HCT116 (cell line): Measurements from ENCODE around the gene STK24. TPM values are rescaled to one million over a fixed set of nuclear protein-coding genes. Genes with fewer than 3 reads are reported as not detected.

Experiments
- ATAC-seq: fragments of 200-7000 bp; cut with Tn5 transposase; 2 replicates; pipeline ENCODE4 v1.9.1; 2020; ENCODE audit warnings: mild to moderate bottlenecking, moderate library complexity
- BruUV-seq: library from RNA; stranded (reverse); fragments of 400-500 nt; replicated peaks from 2 replicates; lab custom pipeline; 2021; lab: Mats Ljungman, UMichigan
- CTCF ChIA-PET: fragments of 300-600 bp; sonication (Branson Sonifier 250); formaldehyde crosslinking; loops from one replicate; lab custom pipeline; 2021; ENCODE audit warnings: antibody characterized with exemption; lab: Charles Lee
- POLR2A ChIA-PET: fragments of 300-600, 350-600 bp; sonication (Branson Sonifier 250); formaldehyde crosslinking; loops from one replicate; lab custom pipeline; 2021; ENCODE audit warnings: antibody characterized with exemption; lab: Charles Lee
- RAD21 ChIA-PET, 2 experiments: fragments of 300-600 bp; sonication (Branson Sonifier 250); formaldehyde crosslinking; loops; one replicate each; lab custom pipeline; 2023; ENCODE audit warnings: low total read pairs in 2 of 2; ENCODE audit not compliant: uncharacterized antibody in 2 of 2, unreplicated experiment in 2 of 2, low non-redundant PET in 1 of 2; lab: Charles Lee
- DNase-seq: peaks from one replicate; pipeline ENCODE4 v3.0.0-alpha.2; 2010; ENCODE audit warnings: low read depth, low spot score
- H2AFZ ChIP-seq: fragments of 200-600 bp; shearing (Covaris generic), sonication (generic); 2 replicates; pipeline ENCODE4 v1.6.1; 2017; ENCODE audit warnings: low read depth, mixed run types, mixed read lengths, antibody characterized with exemption, low read length; ENCODE audit not compliant: poor library complexity, severe bottlenecking
- H3K27ac ChIP-seq: 2 replicates; pipeline ENCODE4 v1.5.1; 2012; ENCODE audit warnings: low read depth, low read length
- H3K27me3 ChIP-seq: fragments of 200-600 bp; sonication (generic); 2 replicates; pipeline ENCODE4 v1.6.1; 2016; ENCODE audit warnings: mixed run types, low read length, mixed read lengths; ENCODE audit not compliant: insufficient read depth
- H3K36me3 ChIP-seq, 2 experiments: fragments of 200-500 bp in 1 of 2; fragments of 200-600 bp in 1 of 2; sonication (Bioruptor generic) in 1 of 2; sonication (generic) in 1 of 2; 2 replicates each; pipeline versions ENCODE4 v1.5.1 to v1.6.1; 2014 to 2016; ENCODE audit warnings: low read length in 2 of 2, inconsistent platforms in 1 of 2, mixed read lengths in 1 of 2, mixed run types in 1 of 2; ENCODE audit not compliant: insufficient read depth in 2 of 2, control insufficient read depth in 1 of 2
- H3K4me1 ChIP-seq, 2 experiments: fragments of 200-600 bp in 1 of 2; sonication (generic) in 1 of 2; 2 replicates each; pipeline versions ENCODE4 v1.5.1 to v1.6.1; 2012 to 2017; ENCODE audit warnings: low read length in 2 of 2, inconsistent platforms in 1 of 2, mild to moderate bottlenecking in 1 of 2, mixed read lengths in 1 of 2, mixed run types in 1 of 2, moderate library complexity in 1 of 2; ENCODE audit not compliant: insufficient read depth in 2 of 2, control insufficient read depth in 1 of 2
- H3K4me2 ChIP-seq: fragments of 200-600 bp; sonication (generic); 2 replicates; pipeline ENCODE4 v1.6.1; 2017; ENCODE audit warnings: mixed run types, low read length, mixed read lengths
- H3K4me3 ChIP-seq, 2 experiments: fragments of 200-600 bp in 1 of 2; sonication (generic) in 1 of 2; replicated peaks in 1 of 2; 2 replicates each; pipeline ENCODE4 v1.5.1; 2011 to 2016; ENCODE audit warnings: low read length in 2 of 2, control low read depth in 1 of 2, low read depth in 1 of 2, mild to moderate bottlenecking in 1 of 2, mixed read lengths in 1 of 2, mixed run types in 1 of 2
- H3K79me2 ChIP-seq: fragments of 200-600 bp; sonication (generic); 2 replicates; pipeline ENCODE4 v1.6.1; 2017; ENCODE audit warnings: mild to moderate bottlenecking, mixed run types, low read length, moderate library complexity, mixed read lengths; ENCODE audit not compliant: insufficient read depth
- H3K9ac ChIP-seq: fragments of 200-600 bp; sonication (generic); 2 replicates; pipeline ENCODE4 v1.6.1; 2016; ENCODE audit warnings: low read length, mixed read lengths
- H3K9me2 ChIP-seq: fragments of 200-600 bp; sonication (generic), shearing (Covaris generic); 2 replicates; pipeline ENCODE4 v1.6.1; 2017; ENCODE audit warnings: mixed run types, mild to moderate bottlenecking, moderate library complexity; ENCODE audit not compliant: insufficient read depth
- H3K9me3 ChIP-seq, 2 experiments: fragments of 200-500 bp in 1 of 2; fragments of 200-600 bp in 1 of 2; sonication (Bioruptor generic) in 1 of 2; sonication (generic) in 1 of 2; 2 replicates each; pipeline ENCODE4 v1.6.1; 2014 to 2017; ENCODE audit warnings: low read length in 2 of 2, mixed read lengths in 2 of 2, inconsistent platforms in 1 of 2, low read depth in 1 of 2, mild to moderate bottlenecking in 1 of 2, mixed run types in 1 of 2, moderate library complexity in 1 of 2; ENCODE audit not compliant: control insufficient read depth in 1 of 2, insufficient read depth in 1 of 2
- H4K20me1 ChIP-seq: fragments of 200-600 bp; sonication (generic), shearing (Covaris generic); 2 replicates; pipeline ENCODE4 v1.6.1; 2017; ENCODE audit warnings: mixed run types, mild to moderate bottlenecking, moderate library complexity; ENCODE audit not compliant: insufficient read depth
- ELF1 ChIP-seq: IDR thresholded peaks from 2 replicates; pipeline ENCODE4 v1.6.1; 2012; ENCODE audit warnings: low read depth, borderline replicate concordance
- EZH2phosphoT487 ChIP-seq: fragments of 200-600 bp; IDR thresholded peaks from 2 replicates; pipeline ENCODE4 v1.6.1; 2018; ENCODE audit warnings: antibody characterized with exemption, borderline replicate concordance
- RAD21 ChIP-seq: IDR thresholded peaks from 2 replicates; pipeline ENCODE4 v1.6.1; 2012; ENCODE audit warnings: low read depth, mild to moderate bottlenecking
- SIN3A ChIP-seq: IDR thresholded peaks from 2 replicates; pipeline ENCODE4 v1.6.1; 2012; ENCODE audit warnings: low read depth
- TCF7L2 ChIP-seq: IDR thresholded peaks from 2 replicates; pipeline ENCODE4 v1.7.0; 2011; ENCODE audit warnings: borderline replicate concordance, inconsistent platforms; ENCODE audit not compliant: insufficient read depth, insufficient read length; ENCODE audit errors: extremely low read depth
- ZNF274 ChIP-seq: fragments of 200-500 bp; sonication (Bioruptor generic); IDR thresholded peaks from 2 replicates; pipeline ENCODE4 v1.6.1; 2014; ENCODE audit warnings: mild to moderate bottlenecking, low read depth, low read length, inconsistent platforms
- intact Hi-C: fragments of 100-400 bp; cut with micrococcal nuclease; formaldehyde crosslinking; loops from 2 replicates; pipeline ENCODE4 v1.10.0; 2022
- total RNA-seq: library from RNA; stranded (reverse); gene quantifications from one replicate; pipeline ENCODE4 v1.2.1, GENCODE V29; 2021; ENCODE audit not compliant: unreplicated experiment
- TF ChIP-seq, protein P1 (sequence below), 3 experiments: fragments of 200-600 bp in 1 of 3; sonication (generic) in 1 of 3; IDR thresholded peaks in 2 of 3; conservative IDR thresholded peaks in 1 of 3; 2 replicates each; pipeline ENCODE4 v1.5.1; 2012 to 2017; ENCODE audit warnings: low read depth in 2 of 3, low read length in 2 of 3, antibody characterized with exemption in 1 of 3, borderline replicate concordance in 1 of 3, control low read depth in 1 of 3, mild to moderate bottlenecking in 1 of 3, mixed read lengths in 1 of 3, mixed run types in 1 of 3, moderate library complexity in 1 of 3; ENCODE audit not compliant: insufficient read depth in 1 of 3
- TF ChIP-seq, protein P2 (sequence below): IDR thresholded peaks from 2 replicates; pipeline ENCODE4 v1.6.1; 2012
- TF ChIP-seq, protein P3 (sequence below): IDR thresholded peaks from 2 replicates; pipeline ENCODE4 v1.6.1; 2012

The STK24 gene
- total RNA-seq, 1 experiment from 2014 or later, result 137 TPM

DNA sequence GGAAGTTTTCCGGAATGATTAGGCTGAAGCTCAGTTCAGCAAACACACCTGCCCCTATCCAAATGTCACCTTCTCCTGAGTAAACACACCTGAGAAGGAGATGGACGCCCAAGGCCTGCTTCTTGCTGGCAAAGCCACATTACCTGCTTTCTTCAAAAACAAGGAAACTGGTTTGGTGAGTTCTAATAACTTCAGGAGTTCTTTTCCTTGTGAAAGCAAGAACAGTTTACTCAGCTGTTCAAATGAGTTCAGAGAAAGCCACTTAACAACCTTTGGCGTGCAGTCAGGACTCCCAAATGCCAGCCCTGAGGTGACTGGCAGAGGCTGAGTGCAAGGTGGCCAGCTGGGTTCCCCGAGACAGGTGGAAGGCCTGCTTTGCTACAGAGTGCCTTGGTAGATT is 160.5 kb downstream of the STK24 start:
- Histone ChIP-seq H3K79me2 (no peaks in the 10 kb centered on the region), H3K27me3 (no peaks in the 10 kb centered on the region), H3K9me2 (no peaks in the 10 kb centered on the region), H3K9me3 (no peaks in the 10 kb centered on the region), H3K27ac (no peak overlapping the region), H3K4me2 (no peak overlapping the region), H4K20me1 (no peaks in the 10 kb centered on the region), H3K4me1 (no peaks in the 10 kb centered on the region), H3K36me3 (no peaks in the 10 kb centered on the region; a peak in 1 of 4 replicates), H2AFZ (no peak overlapping the region), H3K9ac (no peak overlapping the region), H3K4me3 (no peak overlapping the region)
- ChIA-PET POLR2A (no interaction called here), CTCF (no interaction called here), RAD21 (no interaction called here)
- intact Hi-C loops, result no loop called here
- no TSS peak for BruUV-seq
- ATAC-seq (no peak), DNase-seq (no peak)
- TF ChIP-seq, protein P1, sequence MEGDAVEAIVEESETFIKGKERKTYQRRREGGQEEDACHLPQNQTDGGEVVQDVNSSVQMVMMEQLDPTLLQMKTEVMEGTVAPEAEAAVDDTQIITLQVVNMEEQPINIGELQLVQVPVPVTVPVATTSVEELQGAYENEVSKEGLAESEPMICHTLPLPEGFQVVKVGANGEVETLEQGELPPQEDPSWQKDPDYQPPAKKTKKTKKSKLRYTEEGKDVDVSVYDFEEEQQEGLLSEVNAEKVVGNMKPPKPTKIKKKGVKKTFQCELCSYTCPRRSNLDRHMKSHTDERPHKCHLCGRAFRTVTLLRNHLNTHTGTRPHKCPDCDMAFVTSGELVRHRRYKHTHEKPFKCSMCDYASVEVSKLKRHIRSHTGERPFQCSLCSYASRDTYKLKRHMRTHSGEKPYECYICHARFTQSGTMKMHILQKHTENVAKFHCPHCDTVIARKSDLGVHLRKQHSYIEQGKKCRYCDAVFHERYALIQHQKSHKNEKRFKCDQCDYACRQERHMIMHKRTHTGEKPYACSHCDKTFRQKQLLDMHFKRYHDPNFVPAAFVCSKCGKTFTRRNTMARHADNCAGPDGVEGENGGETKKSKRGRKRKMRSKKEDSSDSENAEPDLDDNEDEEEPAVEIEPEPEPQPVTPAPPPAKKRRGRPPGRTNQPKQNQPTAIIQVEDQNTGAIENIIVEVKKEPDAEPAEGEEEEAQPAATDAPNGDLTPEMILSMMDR (IDR thresholded peaks at IDR 0.05 in 2 of 3, conservative IDR thresholded peaks at IDR 0.05 in 1 of 3; ENCODE audit: borderline replicate concordance in 1 of 3, insufficient read depth in 1 of 3, low read depth in 2 of 3, low read length in 2 of 3), result no peak
- TF ChIP-seq EZH2phosphoT487 (no peak), RAD21 (no peak), ZNF274 (no peak), TCF7L2 (no peak), ELF1 (no peak), SIN3A (no peak)
- TF ChIP-seq, protein P2, sequence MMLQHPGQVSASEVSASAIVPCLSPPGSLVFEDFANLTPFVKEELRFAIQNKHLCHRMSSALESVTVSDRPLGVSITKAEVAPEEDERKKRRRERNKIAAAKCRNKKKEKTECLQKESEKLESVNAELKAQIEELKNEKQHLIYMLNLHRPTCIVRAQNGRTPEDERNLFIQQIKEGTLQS, result no peak
- TF ChIP-seq, protein P3, sequence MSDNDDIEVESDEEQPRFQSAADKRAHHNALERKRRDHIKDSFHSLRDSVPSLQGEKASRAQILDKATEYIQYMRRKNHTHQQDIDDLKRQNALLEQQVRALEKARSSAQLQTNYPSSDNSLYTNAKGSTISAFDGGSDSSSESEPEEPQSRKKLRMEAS, result no peak
